ENCODE measurements around the gene APOL6.

APOL6 gene

DNA sequence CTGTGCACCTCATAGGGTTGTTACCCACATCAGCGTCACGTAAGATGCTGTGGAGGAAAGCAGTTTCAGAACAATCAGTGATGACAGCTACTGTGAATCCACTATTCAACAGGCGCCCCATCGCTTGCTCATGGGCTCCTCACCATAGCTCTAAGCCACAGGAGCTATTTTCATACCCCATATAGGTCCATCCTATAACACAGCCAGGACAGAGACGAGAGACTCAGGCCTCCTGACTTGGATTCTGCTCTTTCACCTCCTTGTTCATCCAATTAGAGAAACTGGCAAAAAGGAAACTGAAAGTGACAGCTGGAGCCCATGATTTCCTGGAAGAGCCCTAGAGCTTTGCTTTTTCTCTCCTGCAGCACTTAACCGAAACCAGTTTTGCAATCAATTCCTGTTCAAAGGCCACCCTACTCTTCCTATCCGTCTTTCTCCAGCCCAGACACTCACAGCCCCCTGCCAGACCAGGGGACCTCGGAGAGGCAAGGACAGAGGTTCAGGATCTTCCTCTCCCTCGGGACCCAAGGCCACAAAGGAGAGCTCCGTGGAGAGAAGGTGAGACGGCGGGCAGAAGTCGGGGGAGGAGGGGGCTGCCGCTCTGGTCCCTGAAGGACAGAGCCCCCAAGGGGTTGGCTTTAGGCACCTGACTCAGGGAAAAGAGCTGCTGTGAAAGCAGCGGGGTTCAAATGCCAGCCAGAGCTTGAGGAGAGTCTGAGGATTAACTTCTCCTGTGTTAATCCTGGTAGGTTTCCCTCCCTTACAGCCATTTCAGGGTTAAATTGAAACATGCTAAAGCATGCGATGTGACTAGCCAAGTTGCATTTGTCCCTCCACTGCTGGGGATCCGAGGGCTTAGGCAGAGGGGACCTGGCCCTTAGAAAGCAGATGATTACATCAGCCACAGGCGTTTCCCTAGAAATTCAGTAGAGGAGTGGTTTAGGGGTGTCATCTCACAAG lies at the start of gene APOL6:
Gene APOL6, plus strand, starts transcription at position 381 of the 960 bp plus-strand sequence. CDS start 7,980 bp downstream, outside the sequence.
- DNase-seq, result no peak

GRCh38 chr22:35599364-35599763 lies 48.9 kb upstream of the APOL6 start:
- DNase-seq, result no peak

DNA sequence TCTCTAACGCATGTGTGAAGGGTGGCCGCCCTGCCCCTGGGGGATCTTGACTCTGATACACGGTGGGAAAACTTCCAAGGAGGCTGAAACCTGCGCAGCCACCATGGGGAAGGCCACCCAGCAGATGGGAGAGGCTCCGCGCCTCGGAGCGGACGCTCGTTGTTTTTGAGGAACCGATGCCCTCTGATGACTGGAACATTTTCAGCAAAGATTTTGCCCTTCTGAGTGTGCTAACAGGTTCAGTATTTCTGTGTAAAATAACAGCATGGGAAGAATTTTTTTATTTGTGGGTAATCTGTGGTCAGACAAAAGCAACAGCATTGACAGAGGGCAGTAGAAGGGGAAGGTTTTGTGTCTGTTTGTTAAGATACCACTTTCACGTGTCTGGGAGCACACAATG lies 47.8 kb upstream of the APOL6 start:
- no peak for DNase-seq

DNA sequence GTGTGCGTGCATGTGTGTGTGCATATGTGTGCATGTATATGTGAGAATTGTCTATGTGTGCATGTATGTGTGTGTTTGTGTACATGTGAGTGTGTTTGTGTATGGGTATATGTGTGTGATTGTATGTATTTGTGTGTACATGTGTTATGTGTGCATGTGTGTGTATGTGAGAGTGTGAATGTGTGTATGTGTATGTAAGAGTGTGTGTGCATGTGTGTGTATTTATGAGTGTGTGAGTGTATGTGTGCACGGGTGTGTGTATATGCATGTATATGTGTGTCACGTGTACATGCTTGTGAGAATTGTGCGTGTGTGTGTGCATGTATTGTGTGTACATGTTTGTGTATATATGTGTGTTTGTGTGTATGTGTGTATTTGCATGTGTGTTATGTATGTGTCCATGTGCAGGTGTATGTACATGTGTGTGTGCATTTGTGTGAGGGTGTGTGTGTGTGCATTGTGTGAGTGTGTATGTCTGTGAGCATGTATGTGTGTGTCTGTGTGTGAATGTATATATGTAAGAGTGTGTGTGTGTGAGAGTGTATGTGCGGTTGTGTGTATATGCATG lies 47.1 kb upstream of the APOL6 start:
- no peak for DNase-seq

- no peak for DNase-seq
Observed at GRCh38 chr22:35601743-35602615, 46.3 kb upstream of the APOL6 start.

- DNase-seq, result no peak
Observed at GRCh38 chr22:35604621-35605368, 43.5 kb upstream of the APOL6 start.

GRCh38 chr22:35605369-35605680 lies 42.9 kb upstream of the APOL6 start:
- DNase-seq, result no peak

- DNase-seq, result no peak
Observed at GRCh38 chr22:35605851-35606481, 42.3 kb upstream of the APOL6 start.

DNA sequence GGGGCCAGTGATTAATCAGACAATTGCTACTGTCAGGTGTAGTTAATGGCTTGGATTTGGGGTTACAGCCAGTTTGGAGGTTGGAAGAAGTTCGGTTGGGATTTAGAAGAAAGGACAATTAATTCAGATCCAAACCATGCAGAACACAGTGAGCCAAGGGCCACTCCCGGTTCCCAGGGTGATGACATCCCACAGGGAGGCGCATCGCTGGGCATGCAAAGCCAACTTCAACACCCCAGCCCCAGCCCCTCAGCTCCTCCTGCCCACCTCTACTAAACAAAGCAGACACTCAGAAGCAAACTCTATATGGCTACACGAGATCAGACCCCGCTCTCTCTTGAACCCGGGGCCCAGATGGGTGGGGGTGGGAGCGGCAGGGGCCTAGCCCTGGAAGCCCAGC lies 41.3 kb upstream of the APOL6 start:
- DNase-seq, result no peak

- no peak for DNase-seq
Observed at GRCh38 chr22:35608088-35608487, 40.2 kb upstream of the APOL6 start.

DNA sequence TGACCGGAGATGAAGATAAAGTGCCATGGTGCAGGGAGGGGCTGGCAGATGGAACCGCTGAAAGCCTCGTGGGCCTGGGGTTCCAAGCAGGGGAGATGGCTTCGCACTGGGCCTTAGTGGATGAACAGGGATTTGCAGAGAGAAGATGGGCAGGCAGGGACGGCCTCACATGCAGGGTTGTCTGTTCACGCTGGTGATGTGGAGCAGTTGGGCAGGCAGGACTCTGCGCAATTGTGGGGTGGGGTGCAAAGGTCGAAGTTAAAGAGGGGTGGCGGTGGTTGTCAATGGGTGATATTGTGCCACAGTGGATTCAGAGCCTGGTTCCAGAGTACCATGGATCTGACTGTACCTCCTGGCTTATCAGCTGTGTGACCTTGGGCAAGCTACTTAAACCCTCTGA lies 39.0 kb upstream of the APOL6 start:
- DNase-seq, result no peak

- no peak for DNase-seq
Observed at GRCh38 chr22:35609761-35610160, 38.5 kb upstream of the APOL6 start.

DNA sequence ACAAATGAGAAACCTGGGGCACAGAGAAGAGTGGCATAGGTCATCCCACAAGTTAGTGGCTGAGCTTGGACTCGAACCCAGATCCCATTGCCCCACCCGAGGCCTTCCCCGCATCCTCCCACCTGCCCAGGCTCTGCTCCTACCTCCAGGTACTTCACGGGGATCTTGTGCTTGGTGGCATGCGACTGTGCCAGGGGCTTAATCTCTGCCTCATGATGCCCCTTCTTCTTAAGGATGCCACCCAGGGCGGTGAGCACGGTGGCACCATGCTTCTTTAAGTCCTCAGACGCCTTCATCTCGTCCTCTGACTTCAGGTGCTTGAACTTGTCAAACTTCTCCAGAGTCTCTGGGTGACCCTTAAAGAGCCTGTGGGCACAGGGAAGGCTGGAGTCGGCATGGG lies 37.5 kb upstream of the APOL6 start:
- DNase-seq, result no peak

DNA sequence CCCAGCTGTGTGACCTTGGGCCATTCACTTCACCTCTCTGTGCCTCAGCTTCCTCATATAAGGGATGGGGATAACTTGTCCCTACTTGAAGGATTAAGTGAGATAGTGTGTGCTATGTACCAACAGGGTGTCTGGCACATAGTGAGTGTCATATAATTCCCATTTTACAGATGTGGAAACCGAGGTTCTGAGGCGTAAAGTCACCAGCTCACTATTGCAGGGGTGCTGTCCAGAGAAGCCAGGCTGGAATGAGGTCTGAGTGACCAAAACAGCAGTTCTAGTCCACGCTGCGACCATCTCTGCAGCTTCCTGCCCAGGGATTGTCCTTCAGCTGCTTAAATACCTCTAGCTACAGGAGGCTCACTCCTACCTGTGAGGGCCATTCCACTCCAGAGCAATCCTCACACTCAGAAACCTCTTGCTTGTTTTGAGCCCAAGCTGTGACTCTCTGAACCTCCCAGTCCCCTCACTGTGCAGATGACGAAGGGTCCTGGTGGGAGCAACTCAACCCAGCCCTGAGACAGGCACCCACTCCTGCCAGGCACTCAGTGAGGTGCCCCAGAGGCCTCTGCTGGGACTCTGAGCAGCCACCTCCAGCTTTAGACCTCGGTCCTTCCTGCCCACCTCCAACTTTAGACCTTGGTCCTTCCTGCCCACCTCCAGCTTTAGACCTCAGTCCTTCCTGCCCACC lies 36.9 kb upstream of the APOL6 start:
- DNase-seq, result no peak

DNA sequence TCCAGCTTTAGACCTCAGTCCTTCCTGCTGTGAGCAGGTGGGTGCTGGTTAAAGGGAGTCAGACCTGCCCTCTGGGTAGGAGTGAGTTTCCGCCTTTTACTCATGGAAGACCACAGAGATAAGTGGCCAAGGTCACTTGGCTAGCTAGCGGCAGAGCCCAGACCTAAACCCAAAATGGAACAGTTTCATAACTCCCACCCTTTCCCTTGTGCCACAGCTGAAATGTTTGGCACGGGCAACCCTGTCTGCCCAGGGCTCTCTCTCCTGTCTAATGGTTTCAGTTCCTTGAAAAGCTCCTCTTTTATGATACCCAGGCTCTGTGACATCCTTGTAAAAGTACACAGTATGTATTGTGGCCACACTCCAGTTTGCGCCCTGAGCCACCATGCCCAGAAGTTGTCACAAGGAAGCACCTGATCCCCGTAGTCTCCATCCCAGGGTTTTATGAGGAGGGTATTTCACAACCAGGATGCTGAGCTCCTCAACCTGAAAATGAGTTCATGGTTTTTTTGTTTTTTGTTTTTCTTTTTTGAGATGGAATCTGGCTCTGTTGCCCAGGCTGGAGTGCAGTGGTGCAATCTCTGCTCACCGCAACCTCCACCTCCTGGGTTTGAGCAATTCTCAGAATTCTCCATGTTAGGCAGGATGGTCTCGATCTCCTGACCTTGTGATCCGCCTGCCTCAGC lies 36.2 kb upstream of the APOL6 start:
- DNase-seq, result no peak

DNA sequence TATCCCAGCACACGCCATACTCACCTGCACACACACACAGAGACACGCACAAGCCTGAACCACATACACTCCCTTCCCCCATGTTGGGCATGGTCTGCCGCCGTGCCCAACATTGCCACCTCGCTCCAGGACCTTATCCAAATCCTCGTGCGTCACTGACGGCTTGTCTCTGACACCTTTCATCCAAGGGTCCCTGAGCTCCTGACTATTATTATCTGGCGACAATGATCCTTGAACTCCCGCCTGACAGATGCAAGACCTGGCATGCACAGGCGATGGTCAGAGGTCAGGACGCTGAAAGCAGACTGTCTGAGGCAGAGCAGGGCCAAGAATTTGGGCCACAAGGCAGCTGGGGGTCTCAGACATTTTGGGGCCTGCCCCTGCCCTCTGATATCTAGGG lies 35.3 kb upstream of the APOL6 start:
- DNase-seq, result no peak

DNA sequence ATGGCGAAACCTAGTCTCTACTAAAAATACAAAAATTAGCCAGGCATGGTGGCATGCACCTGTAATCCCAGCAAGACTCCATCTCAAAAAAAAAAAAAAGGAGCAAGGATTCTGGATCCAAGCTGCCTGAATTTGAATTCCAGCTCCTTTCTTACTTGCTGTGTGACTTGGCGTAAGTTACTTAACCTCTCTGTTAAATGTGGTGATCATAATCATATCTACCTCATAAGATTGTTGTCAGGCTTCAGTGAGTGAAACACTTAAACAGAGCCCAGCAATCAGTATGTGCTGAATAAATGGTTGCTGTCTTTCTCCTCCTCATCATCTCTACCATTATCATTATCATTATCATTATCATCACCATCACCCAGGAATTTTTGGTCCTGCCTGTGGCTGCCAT lies 33.8 kb upstream of the APOL6 start:
- DNase-seq, result no peak

DNA sequence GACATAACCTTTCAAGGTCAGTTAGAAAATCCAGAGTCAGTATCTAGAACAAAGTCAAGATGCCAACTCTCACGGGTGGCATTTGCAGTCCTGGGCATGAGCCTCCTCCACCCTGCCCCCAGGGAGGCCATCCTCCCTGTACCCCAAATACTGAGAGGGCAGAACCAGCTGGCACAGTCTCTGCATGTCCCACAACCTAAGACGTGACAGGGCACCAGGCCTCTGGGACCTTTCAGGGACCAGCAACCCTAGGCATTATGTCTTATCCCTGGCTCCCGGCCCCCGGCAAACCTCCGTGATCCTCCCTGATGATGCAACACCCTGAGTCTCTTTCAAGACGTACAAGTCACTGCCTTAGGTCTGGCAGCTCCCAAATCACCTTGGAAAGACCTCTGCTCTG lies 33.1 kb upstream of the APOL6 start:
- DNase-seq, result no peak

GRCh38 chr22:35616043-35616442 lies 32.2 kb upstream of the APOL6 start:
- no peak for DNase-seq

- no peak for DNase-seq
Observed at GRCh38 chr22:35617137-35617755, 31.0 kb upstream of the APOL6 start, which contains the start of gene MB. Gene MB, minus strand, starts transcription at chr22:35617329. Its CDS starts 72 bp downstream, at chr22:35617257.
